ENCODE measurements around the gene PRKAR1B.

DNA sequence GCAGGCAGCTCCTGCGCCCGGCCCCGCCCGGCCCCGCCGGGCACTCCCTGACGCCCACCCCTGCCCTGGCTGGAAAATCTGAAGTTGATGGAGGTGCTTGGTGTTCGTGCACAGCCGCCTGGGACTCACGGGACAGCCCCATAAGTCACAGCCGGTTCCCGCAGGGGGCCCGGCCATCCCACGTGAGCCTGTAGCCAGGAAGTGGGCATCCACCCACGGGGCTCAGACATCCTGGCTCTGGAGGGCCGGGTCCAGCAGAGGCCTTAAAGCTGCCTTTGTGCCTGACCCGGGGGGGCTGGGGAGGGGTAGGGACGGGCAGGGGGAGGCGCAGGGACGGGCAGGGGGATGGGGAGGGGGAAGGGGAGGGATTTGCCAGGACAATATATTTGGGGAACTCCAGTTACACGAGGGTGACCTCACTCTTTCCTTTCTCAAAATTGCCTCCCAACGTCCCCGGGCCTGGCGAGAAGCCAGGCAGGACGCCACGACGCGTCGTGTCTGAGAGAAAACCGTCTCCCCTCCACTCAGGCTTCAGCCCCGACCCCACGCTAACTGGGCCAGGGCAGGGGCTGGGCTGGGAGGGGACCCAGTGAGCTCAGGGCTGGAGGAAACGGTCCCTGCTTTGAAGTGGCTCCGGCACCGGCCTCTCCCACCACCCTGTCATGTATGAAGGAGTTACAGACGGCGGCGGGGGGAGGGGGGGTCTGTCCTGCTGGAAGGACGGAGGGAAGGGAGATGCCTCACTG, 125.3 kb downstream of the PRKAR1B start:
- TF ChIP-seq, protein P1, sequence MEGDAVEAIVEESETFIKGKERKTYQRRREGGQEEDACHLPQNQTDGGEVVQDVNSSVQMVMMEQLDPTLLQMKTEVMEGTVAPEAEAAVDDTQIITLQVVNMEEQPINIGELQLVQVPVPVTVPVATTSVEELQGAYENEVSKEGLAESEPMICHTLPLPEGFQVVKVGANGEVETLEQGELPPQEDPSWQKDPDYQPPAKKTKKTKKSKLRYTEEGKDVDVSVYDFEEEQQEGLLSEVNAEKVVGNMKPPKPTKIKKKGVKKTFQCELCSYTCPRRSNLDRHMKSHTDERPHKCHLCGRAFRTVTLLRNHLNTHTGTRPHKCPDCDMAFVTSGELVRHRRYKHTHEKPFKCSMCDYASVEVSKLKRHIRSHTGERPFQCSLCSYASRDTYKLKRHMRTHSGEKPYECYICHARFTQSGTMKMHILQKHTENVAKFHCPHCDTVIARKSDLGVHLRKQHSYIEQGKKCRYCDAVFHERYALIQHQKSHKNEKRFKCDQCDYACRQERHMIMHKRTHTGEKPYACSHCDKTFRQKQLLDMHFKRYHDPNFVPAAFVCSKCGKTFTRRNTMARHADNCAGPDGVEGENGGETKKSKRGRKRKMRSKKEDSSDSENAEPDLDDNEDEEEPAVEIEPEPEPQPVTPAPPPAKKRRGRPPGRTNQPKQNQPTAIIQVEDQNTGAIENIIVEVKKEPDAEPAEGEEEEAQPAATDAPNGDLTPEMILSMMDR (conservative IDR thresholded peaks at IDR 0.05) = no peak
- TF ChIP-seq EZH2 (IDR thresholded peaks at IDR 0.05; ENCODE audit: low read depth) = no peak

Data from PC-9 (cell line).